Upper lobe of left lung (tissue), 6 donors: ENCODE data around the gene HK3. TPM values are rescaled to one million over a fixed set of nuclear protein-coding genes. Genes with fewer than 3 reads are reported as not detected.

ENCODE experiments used
- ATAC-seq, 2 donors: fragments of 200-7000 bp; cut with Tn5 transposase; one replicate each; pipeline ENCODE4 v1.9.1; 2022; ENCODE audit warnings: mild to moderate bottlenecking in 2 of 2, moderate library complexity in 2 of 2; ENCODE audit not compliant: low FRiP score in 2 of 2
- DNase-seq, 2 donors: peaks; one replicate each; pipeline ENCODE4 v3.0.0-alpha.2; 2019 to 2020
- H3K27ac ChIP-seq, 4 donors: fragments of 200-600 bp; sonication (generic); one replicate each; pipeline ENCODE4 v1.5.1; 2016 to 2019
- H3K27me3 ChIP-seq, 4 donors: fragments of 200-600 bp; sonication (generic); one replicate each; pipeline ENCODE4 v1.5.1; 2017 to 2019
- H3K36me3 ChIP-seq, 4 donors: fragments of 200-600 bp; sonication (generic); one replicate each; pipeline ENCODE4 v1.5.1; 2016 to 2019
- H3K4me1 ChIP-seq, 4 donors: fragments of 200-600 bp; sonication (generic); one replicate each; pipeline ENCODE4 v1.5.1; 2018 to 2019
- H3K4me3 ChIP-seq, 4 donors: fragments of 200-600 bp; sonication (generic); one replicate each; pipeline ENCODE4 v1.5.1; 2017 to 2019; ENCODE audit warnings: mild to moderate bottlenecking in 2 of 4, moderate library complexity in 1 of 4
- H3K9me3 ChIP-seq, 4 donors: fragments of 200-600 bp; sonication (generic); one replicate each; pipeline ENCODE4 v1.5.1; 2018 to 2019
- EP300 ChIP-seq, 4 donors: sonication (generic); formaldehyde crosslinking; IDR thresholded peaks; one replicate each; pipeline ENCODE4 v1.5.1; 2017; ENCODE audit warnings: antibody characterized with exemption in 4 of 4, control low read depth in 2 of 4
- POLR2A ChIP-seq, 4 donors: fragments of 450-650 bp; IDR thresholded peaks; one replicate each; pipeline ENCODE4 v1.5.1; 2016 to 2017; ENCODE audit warnings: antibody characterized with exemption in 4 of 4, mild to moderate bottlenecking in 2 of 4
- POLR2AphosphoS5 ChIP-seq, 2 donors: sonication (generic); formaldehyde crosslinking; IDR thresholded peaks; one replicate each; pipeline ENCODE4 v1.5.1; 2017; ENCODE audit warnings: antibody characterized with exemption in 2 of 2
- WGBS, 2 donors: methylation state at CpG; one replicate each; pipeline ENCODE4 v1.1.5; 2017 to 2018; 5-methylcytosine and 5-hydroxymethylcytosine counted together
- total RNA-seq, 6 donors: library from RNA; depleted of rRNA in 4 of 6; stranded (reverse); fragments of >200 nt in 4 of 6; gene quantifications; one replicate each; pipeline versions ENCODE4 v1.1.0 to v1.2.1, GENCODE V29; 2016 to 2021
- TF ChIP-seq, protein P1 (sequence below), 6 experiments: fragments of 450-650 bp in 4 of 6; fragments of 200-600 bp in 2 of 6; sonication (generic) in 2 of 6; IDR thresholded peaks; one replicate each; pipeline ENCODE4 v1.5.1; 2016 to 2019; ENCODE audit warnings: antibody characterized with exemption in 6 of 6
- donor health status: DM: no; HTN: no; CAD: no; lungs with moderate emphysema.
- donor health status: DM: no; HTN: yes; CAD: no; lungs with severe emphysema.

The HK3 gene
- total RNA-seq, 6 donors from 2014 or later, result 16.0 to 106 (median 66.4) TPM

DNA sequence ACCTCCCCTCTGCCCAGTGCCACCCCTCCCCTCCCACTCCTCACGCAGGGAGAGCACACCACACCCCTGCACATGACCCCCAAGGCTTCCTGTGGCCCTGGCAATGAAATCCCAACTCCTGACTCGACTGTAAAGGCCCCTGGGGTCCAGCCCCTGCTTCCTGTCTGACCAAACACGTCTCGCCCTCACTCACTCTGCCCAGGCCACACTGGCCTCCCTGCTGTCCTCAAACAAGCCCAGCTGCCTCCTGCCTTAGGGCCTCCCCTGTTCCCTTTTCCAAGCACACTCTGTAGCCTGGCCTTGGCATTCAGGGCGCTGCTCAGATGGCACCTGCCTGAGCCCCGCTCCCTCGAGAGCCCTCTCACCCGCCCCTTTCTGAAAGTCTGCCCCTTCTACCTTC is 42.4 kb downstream of the HK3 start:
- 50 to 52% methylated on average over 8 of the region's 8 CpGs for WGBS, 2 donors
- no peak for TF ChIP-seq POLR2A (IDR thresholded peaks at IDR 0.05)
- TF ChIP-seq EP300 (IDR thresholded peaks at IDR 0.05), result no peak
- H3K9me3 ChIP-seq, result no peaks in the 10 kb centered on the region
- no peak overlapping the region for H3K4me3 ChIP-seq
- DNase-seq, result no peak
- no peak overlapping the region for H3K27ac ChIP-seq
- H3K27me3 ChIP-seq, result peaks cover 0 to 3% (median 0%) of the 10 kb centered on the region in 4 donors
- no peaks in the 10 kb centered on the region for H3K4me1 ChIP-seq
- H3K36me3 ChIP-seq, result no peaks in the 10 kb centered on the region
- no peak for ATAC-seq

DNA sequence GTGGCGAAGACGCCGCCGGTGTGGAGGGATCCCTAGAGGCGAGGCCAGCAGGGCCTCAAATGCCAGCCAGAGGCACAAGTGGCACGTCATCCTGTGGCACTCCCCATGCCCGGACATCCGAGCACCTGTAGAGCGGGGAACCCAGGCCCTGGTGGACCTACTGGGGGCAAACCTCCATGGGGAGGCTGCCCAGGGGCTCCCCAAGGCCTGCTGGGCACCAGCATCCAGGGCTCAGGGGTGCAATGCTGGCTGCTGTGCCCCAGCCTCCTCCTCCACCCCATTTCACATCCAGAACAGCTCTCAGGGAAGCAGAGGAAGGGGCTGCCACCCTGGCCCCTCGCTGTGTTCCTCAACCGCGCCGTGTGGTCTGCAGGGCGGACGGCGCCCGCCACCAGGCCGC is 43.5 kb downstream of the HK3 start:
- WGBS, 2 donors, result 95 to 97% methylated on average over 11 to 17 of the region's 18 CpGs
- Histone ChIP-seq H3K36me3 (no peaks in the 10 kb centered on the region), H3K9me3 (no peaks in the 10 kb centered on the region), H3K27me3 (no peaks in the 10 kb centered on the region), H3K27ac (no peak overlapping the region), H3K4me3 (no peak overlapping the region), H3K4me1 (no peaks in the 10 kb centered on the region)
- DNase-seq, result no peak
- TF ChIP-seq, protein P1, sequence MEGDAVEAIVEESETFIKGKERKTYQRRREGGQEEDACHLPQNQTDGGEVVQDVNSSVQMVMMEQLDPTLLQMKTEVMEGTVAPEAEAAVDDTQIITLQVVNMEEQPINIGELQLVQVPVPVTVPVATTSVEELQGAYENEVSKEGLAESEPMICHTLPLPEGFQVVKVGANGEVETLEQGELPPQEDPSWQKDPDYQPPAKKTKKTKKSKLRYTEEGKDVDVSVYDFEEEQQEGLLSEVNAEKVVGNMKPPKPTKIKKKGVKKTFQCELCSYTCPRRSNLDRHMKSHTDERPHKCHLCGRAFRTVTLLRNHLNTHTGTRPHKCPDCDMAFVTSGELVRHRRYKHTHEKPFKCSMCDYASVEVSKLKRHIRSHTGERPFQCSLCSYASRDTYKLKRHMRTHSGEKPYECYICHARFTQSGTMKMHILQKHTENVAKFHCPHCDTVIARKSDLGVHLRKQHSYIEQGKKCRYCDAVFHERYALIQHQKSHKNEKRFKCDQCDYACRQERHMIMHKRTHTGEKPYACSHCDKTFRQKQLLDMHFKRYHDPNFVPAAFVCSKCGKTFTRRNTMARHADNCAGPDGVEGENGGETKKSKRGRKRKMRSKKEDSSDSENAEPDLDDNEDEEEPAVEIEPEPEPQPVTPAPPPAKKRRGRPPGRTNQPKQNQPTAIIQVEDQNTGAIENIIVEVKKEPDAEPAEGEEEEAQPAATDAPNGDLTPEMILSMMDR (IDR thresholded peaks at IDR 0.05), result no peak
- TF ChIP-seq POLR2AphosphoS5 (IDR thresholded peaks at IDR 0.05), result no peak
- TF ChIP-seq EP300 (IDR thresholded peaks at IDR 0.05), result no peak
- no peak for TF ChIP-seq POLR2A (IDR thresholded peaks at IDR 0.05)
- ATAC-seq, result no peak

DNA sequence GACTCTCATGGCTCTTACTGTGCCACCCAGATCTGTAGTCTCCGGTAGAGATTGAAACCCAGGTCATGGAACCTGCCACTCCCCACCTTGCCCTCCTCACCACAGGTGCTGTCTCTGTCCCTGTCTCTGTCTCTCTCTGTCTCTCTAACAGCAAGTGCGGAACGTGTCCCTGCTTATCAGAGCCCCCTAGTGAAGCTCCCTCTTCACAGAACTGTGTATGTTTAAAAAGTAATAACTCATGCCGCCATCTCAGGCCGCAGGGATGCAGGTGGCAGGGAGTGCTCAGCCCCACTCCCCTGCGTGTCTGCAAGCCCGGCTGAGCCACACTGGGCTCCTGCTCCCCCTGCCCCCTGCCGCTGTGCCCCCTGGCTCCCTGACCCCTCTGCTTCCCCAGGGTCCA is 45.0 kb downstream of the HK3 start:
- Histone ChIP-seq H3K4me1 (no peaks in the 10 kb centered on the region), H3K27ac (no peak overlapping the region), H3K36me3 (no peaks in the 10 kb centered on the region), H3K9me3 (no peaks in the 10 kb centered on the region), H3K27me3 (no peaks in the 10 kb centered on the region), H3K4me3 (no peak overlapping the region)
- no peak for ATAC-seq
- 49 to 57% methylated on average over 3 to 8 of the region's 8 CpGs for WGBS, 2 donors
- no peak for DNase-seq
- no peak for TF ChIP-seq EP300 (IDR thresholded peaks at IDR 0.05)
- TF ChIP-seq, protein P1 (IDR thresholded peaks at IDR 0.05), result no peak
- no peak for TF ChIP-seq POLR2AphosphoS5 (IDR thresholded peaks at IDR 0.05)
- no peak for TF ChIP-seq POLR2A (IDR thresholded peaks at IDR 0.05)

DNA sequence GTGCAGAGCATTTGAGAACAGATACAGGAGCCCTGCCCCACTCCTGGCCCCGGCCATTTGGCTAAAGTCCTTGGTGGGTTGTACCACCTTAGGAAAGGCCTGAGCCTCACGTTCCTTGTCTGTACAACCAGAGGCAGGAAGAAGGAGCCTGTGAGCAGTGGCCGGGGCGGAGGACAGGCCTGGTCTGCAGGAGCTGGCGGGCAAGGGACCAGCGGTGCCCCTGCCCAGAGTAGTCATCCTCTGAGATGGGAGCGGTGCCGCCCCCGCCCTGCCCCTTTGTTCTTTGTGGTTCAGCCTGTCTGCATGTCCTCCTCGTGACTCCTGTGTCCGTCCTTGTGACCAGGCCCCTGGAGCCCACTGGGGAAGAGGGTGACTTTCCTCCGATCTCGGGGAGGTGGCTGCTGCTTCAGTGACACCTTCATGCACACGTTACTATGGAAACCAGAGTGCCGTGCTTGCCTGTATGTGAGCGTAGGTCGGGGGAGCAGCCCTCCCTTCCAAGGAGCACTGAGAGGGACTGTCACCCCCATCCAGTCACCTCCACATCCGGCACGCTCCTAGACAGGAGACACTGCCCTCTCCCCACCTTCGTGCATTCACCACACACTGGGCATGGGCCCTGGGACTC is 45.9 kb downstream of the HK3 start:
- TF ChIP-seq, protein P1 (IDR thresholded peaks at IDR 0.05), result no peak
- TF ChIP-seq EP300 (IDR thresholded peaks at IDR 0.05) (no peak), POLR2AphosphoS5 (IDR thresholded peaks at IDR 0.05) (no peak), POLR2A (IDR thresholded peaks at IDR 0.05) (no peak)
- 62 to 64% methylated on average over 6 to 20 of the region's 20 CpGs for WGBS, 2 donors
- DNase-seq, result peak in 1 of 2 donors; percentile 68

DNA sequence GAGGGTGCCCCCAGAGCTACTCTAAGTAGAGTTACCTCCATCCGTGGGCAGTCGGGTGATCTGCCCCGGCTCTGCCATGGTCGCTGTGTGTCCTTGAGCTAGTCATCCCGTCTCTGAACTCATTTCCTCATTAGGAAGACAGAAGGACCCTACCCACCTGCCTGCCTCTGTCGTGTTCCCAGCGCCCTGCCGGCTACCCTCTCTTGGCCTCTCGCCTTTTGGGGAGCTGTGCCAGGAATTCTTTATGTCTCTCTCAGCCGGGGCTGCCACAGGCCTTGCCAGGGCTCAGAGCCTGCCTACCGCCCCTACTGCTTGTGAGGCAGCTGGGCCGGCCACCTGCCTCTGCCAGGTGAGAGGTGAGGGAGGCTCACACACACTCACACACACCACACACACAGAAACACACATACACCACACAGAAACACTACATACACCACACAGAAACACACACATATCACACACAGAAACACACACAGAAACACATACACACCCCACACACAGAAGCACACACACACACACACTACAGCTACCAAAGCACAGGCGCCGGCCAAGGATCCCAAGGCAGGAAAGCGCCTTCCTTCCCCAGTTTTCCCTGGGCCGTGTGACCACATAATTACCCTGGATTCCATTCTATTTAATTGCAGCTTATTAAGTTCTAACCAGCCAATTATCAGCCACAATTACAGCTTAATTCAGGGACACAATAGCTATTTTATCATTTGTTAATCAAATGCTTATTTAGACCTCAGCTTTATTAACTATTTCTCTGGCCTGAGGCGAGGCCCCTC is 47.1 kb downstream of the HK3 start:
- no peaks in the 10 kb centered on the region for H3K9me3 ChIP-seq
- H3K4me1 ChIP-seq, result no peaks in the 10 kb centered on the region
- H3K36me3 ChIP-seq, result no peaks in the 10 kb centered on the region
- ATAC-seq (no peak), DNase-seq (no peak)
- peaks cover 0 to 1% (median 0%) of the 10 kb centered on the region in 4 donors for H3K27me3 ChIP-seq
- no peak overlapping the region for H3K4me3 ChIP-seq
- no peak overlapping the region for H3K27ac ChIP-seq
- WGBS, 2 donors, result 66 to 68% methylated on average over 12 to 17 of the region's 17 CpGs
- TF ChIP-seq POLR2AphosphoS5 (IDR thresholded peaks at IDR 0.05) (no peak), POLR2A (IDR thresholded peaks at IDR 0.05) (no peak), EP300 (IDR thresholded peaks at IDR 0.05) (no peak)
- TF ChIP-seq, protein P1 (IDR thresholded peaks at IDR 0.05), result no peak

More for the DNA sequence above, 45.9 kb downstream of the HK3 start:
- no peaks in the 10 kb centered on the region for H3K27me3 ChIP-seq
- H3K4me3 ChIP-seq, result no peak overlapping the region
- no peaks in the 10 kb centered on the region for H3K36me3 ChIP-seq
- no peak overlapping the region for H3K27ac ChIP-seq
- ATAC-seq, result no peak
- H3K4me1 ChIP-seq, result no peaks in the 10 kb centered on the region
- H3K9me3 ChIP-seq, result no peaks in the 10 kb centered on the region
